Heart left ventricle (tissue), 16 donors: Measurements from ENCODE around the gene NUCB2. TPM values are rescaled to one million over a fixed set of nuclear protein-coding genes. Genes with fewer than 3 reads are reported as not detected.
A peak's percentile ranks its signal among the peaks of the same experiment; 100 is the strongest.

Source experiments
- ATAC-seq, 4 donors: fragments of 200-7000 bp; cut with Tn5 transposase; one replicate each; pipeline ENCODE4 v1.9.1; 2020 to 2022; ENCODE audit warnings: moderate library complexity in 4 of 4, mild to moderate bottlenecking in 3 of 4, moderate number of reproducible peaks in 1 of 4
- DNase-seq, 5 donors: peaks; one replicate each; pipeline ENCODE4 v3.0.0-alpha.2; 2020
- H3K27ac ChIP-seq, 12 donors: fragments of 200-600 bp; sonication (generic) in 4 of 12; one replicate each; pipeline versions ENCODE4 v1.5.0 to v1.8.0; 2016 to 2022; ENCODE audit warnings: mild to moderate bottlenecking in 2 of 12
- H3K27me3 ChIP-seq, 9 donors: fragments of 200-600 bp; sonication (generic) in 2 of 9; one replicate each; pipeline versions ENCODE4 v1.5.1 to v1.8.0; 2016 to 2022; ENCODE audit warnings: mild to moderate bottlenecking in 3 of 9
- H3K36me3 ChIP-seq, 9 donors: fragments of 200-600 bp; sonication (generic) in 2 of 9; one replicate each; pipeline versions ENCODE4 v1.5.0 to v1.8.0; 2018 to 2022; ENCODE audit warnings: mild to moderate bottlenecking in 2 of 9
- H3K4me1 ChIP-seq, 12 donors: fragments of 200-600 bp; sonication (generic) in 4 of 12; one replicate each; pipeline versions ENCODE4 v1.5.0 to v1.8.0; 2016 to 2022; ENCODE audit warnings: mild to moderate bottlenecking in 3 of 12
- H3K4me3 ChIP-seq, 12 donors: fragments of 200-600 bp; sonication (generic) in 4 of 12; one replicate each; pipeline versions ENCODE4 v1.5.0 to v1.8.0; 2017 to 2022; ENCODE audit warnings: mild to moderate bottlenecking in 9 of 12, moderate library complexity in 4 of 12
- H3K9me3 ChIP-seq, 12 donors: fragments of 200-600 bp; sonication (generic) in 4 of 12; one replicate each; pipeline versions ENCODE4 v1.5.0 to v1.8.0; 2016 to 2022; ENCODE audit warnings: mild to moderate bottlenecking in 1 of 12
- CTCF ChIP-seq, 12 donors: fragments of 200-600 bp; sonication (generic) in 4 of 12; IDR thresholded peaks; one replicate each; pipeline versions ENCODE4 v1.5.0 to v1.8.0; 2018 to 2022; ENCODE audit warnings: antibody characterized with exemption in 12 of 12, mild to moderate bottlenecking in 5 of 12
- POLR2A ChIP-seq, 2 donors: fragments of 450-650 bp; IDR thresholded peaks; one replicate each; pipeline ENCODE4 v1.6.1; 2017; ENCODE audit warnings: antibody characterized with exemption in 2 of 2, mild to moderate bottlenecking in 2 of 2, moderate library complexity in 2 of 2
- WGBS, 4 donors: extraction: QIAGEN DNeasy Blood & Tissue Kit in 2 of 4; methylation state at CpG; one replicate each; pipeline versions ENCODE4 v1.1.5 to v1.1.7; 2013 to 2018; 5-methylcytosine and 5-hydroxymethylcytosine counted together
- intact Hi-C, 10 donors: fragments of 100-400 bp; cut with DNase I; formaldehyde crosslinking; loops; one replicate each; pipeline versions ENCODE4 v1.11.1 to v1.14.2; 2022
- polyA plus RNA-seq, 2 donors: library from polyadenylated mRNA; stranded (reverse); fragments of 200-250 nt; gene quantifications; one replicate each; pipeline ENCODE4 v1.2.3, GENCODE V29; 2013
- total RNA-seq, 9 donors: library from RNA; depleted of rRNA in 2 of 9; stranded (reverse); fragments of >200 nt in 2 of 9; fragmentation: NEBNext Ultra II Directional in 3 of 9; extraction: Animal tissue kit (Norgen Biotek cat#: 25700) in 3 of 9; gene quantifications; one replicate each; pipeline versions ENCODE4 v1.1.0 to v1.2.4, GENCODE V29; 2016 to 2023
- donor health status: ischemic (EF 13 %, LVEDD 7.1; RV severe dilation, severe dysfunction).
- donor health status: healthy with polysubstance abuse.
- donor health status: DM: no; HTN: yes; CAD: no.
- donor health status: DM: no; HTN: no; CAD: no.
- donor health status: ischemic (EF 25% LVEDD 6.9; RV normal size, moderate dysfunction).
- donor health status: ischemic (EF 25% LVEDD 5.7; RV mildly dilated, moderate dysfunction).
- donor health status: healthy.
- donor health status: DM: yes; HTN: yes; CAD: no.
- donor health status: ischemic (EF 35%, LVEDD 5.7; RV mildly dilated, moderate dysfunction).
- donor health status: nonischemic (EF 11% LVEDD 7.7; RV severe dilation, severe dysfunction).
- donor health status: DM: yes; HTN: yes; CAD: no.
- donor health status: PGD.
- donor health status: ischemic (EF 29% LVEDD 5.4; RV normal size, mild dysfunction).
- donor health status: nonischemic (EF 23%, LVEDD 6.1; RV moderate dilation, normal function).

Gene NUCB2
- total and polyA plus RNA-seq, 11 donors = 41.4 to 180 (median 87.0) TPM

GRCh38 chr11:17268902-17269301 lies 7.6 kb upstream of the NUCB2 start:
- no peaks in the 10 kb centered on the region for H3K36me3 ChIP-seq
- H3K27me3 ChIP-seq = no peaks in the 10 kb centered on the region
- intact Hi-C loops = no loop called here
- TF ChIP-seq CTCF (IDR thresholded peaks at IDR 0.05) = no peak
- TF ChIP-seq POLR2A (IDR thresholded peaks at IDR 0.05) = no peak
- peaks cover 0 to 6% (median 0%) of the 10 kb centered on the region in 12 donors for H3K4me1 ChIP-seq
- 79 to 88% (median 85%) methylated on average over 3 of the region's 3 CpGs for WGBS, 4 donors
- peak overlapping the region in 1 of 12 donors; percentile 5 for H3K27ac ChIP-seq
- H3K4me3 ChIP-seq = no peak overlapping the region
- ATAC-seq (no peak), DNase-seq (no peak)
- H3K9me3 ChIP-seq = no peaks in the 10 kb centered on the region

GRCh38 chr11:17272801-17273200 lies 3.7 kb upstream of the NUCB2 start:
- no peaks in the 10 kb centered on the region for H3K36me3 ChIP-seq
- H3K27ac ChIP-seq = no peak overlapping the region
- DNase-seq (no peak), ATAC-seq (no peak)
- H3K4me1 ChIP-seq = peaks cover 0 to 24% (median 7%) of the 10 kb centered on the region in 12 donors
- no peak overlapping the region for H3K4me3 ChIP-seq
- 93 to 100% (median 97%) methylated on average over 1 of the region's 1 CpG for WGBS, 4 donors
- H3K9me3 ChIP-seq = no peaks in the 10 kb centered on the region
- H3K27me3 ChIP-seq = no peaks in the 10 kb centered on the region
- TF ChIP-seq CTCF (IDR thresholded peaks at IDR 0.05) = no peak
- no peak for TF ChIP-seq POLR2A (IDR thresholded peaks at IDR 0.05)
- intact Hi-C loops = no loop called here

- no peaks in the 10 kb centered on the region for H3K27me3 ChIP-seq
- intact Hi-C loops = no loop called here
- no peak overlapping the region for H3K4me3 ChIP-seq
- WGBS, 4 donors = 67 to 72% (median 71%) methylated on average over 6 of the region's 6 CpGs
- H3K27ac ChIP-seq = no peak overlapping the region
- peaks cover 0 to 29% (median 8%) of the 10 kb centered on the region in 12 donors for H3K4me1 ChIP-seq
- H3K36me3 ChIP-seq = no peaks in the 10 kb centered on the region
- no peaks in the 10 kb centered on the region for H3K9me3 ChIP-seq
- TF ChIP-seq POLR2A (IDR thresholded peaks at IDR 0.05) (no peak), CTCF (IDR thresholded peaks at IDR 0.05) (no peak)
- ATAC-seq (no peak), DNase-seq (no peak)
Observed at GRCh38 chr11:17273211-17273610, 3.3 kb upstream of the NUCB2 start.

GRCh38 chr11:17273668-17274282 lies 2.8 kb upstream of the NUCB2 start:
- TF ChIP-seq CTCF (IDR thresholded peaks at IDR 0.05) = no peak
- no peak for TF ChIP-seq POLR2A (IDR thresholded peaks at IDR 0.05)
- intact Hi-C loops = no loop called here
- ATAC-seq = no peak
- DNase-seq = no peak
- H3K27ac ChIP-seq = no peak overlapping the region
- H3K4me1 ChIP-seq = peaks cover 0 to 33% (median 8%) of the 10 kb centered on the region in 12 donors
- H3K9me3 ChIP-seq = no peaks in the 10 kb centered on the region
- no peaks in the 10 kb centered on the region for H3K27me3 ChIP-seq
- no peaks in the 10 kb centered on the region for H3K36me3 ChIP-seq
- WGBS, 4 donors = 83 to 94% (median 91%) methylated on average over 5 of the region's 5 CpGs
- H3K4me3 ChIP-seq = no peak overlapping the region
